CD4-positive, alpha-beta memory T cell (primary cell): ENCODE measurements around the gene B9D1. TPM values are rescaled to one million over a fixed set of nuclear protein-coding genes. Genes with fewer than 3 reads are reported as not detected.

Experiments
- CTCF ChIA-PET: fragments of 350-600 bp; sonication (Branson Sonifier 250); formaldehyde crosslinking; loops from one replicate; lab custom pipeline; 2021; ENCODE audit warnings: inconsistent platforms; ENCODE audit not compliant: partially characterized antibody; lab: Charles Lee
- POLR2A ChIA-PET: fragments of 350-600 bp; sonication (Branson Sonifier 250); formaldehyde crosslinking; loops from one replicate; lab custom pipeline; 2021; ENCODE audit not compliant: partially characterized antibody; lab: Charles Lee
- DNase-seq, 5 donors: peaks; one replicate each; pipeline versions ENCODE4 v3.0.0 to v3.0.0-alpha.2; 2020 to 2022; ENCODE audit warnings: mixed read lengths in 1 of 5
- H3K27ac ChIP-seq: one replicate; pipeline ENCODE4 v1.7.0; 2013; ENCODE audit warnings: low read depth, low read length
- H3K27me3 ChIP-seq: 2 replicates; pipeline ENCODE4 v1.7.0; 2013; ENCODE audit warnings: mild to moderate bottlenecking, low read length, moderate library complexity; ENCODE audit not compliant: insufficient read depth
- H3K36me3 ChIP-seq: 2 replicates; pipeline ENCODE4 v1.7.0; 2013; ENCODE audit warnings: mild to moderate bottlenecking, low read length, moderate library complexity; ENCODE audit not compliant: insufficient read depth
- H3K4me1 ChIP-seq: 2 replicates; pipeline ENCODE4 v1.7.0; 2013; ENCODE audit warnings: mild to moderate bottlenecking, low read length, moderate library complexity; ENCODE audit not compliant: insufficient read depth
- H3K4me3 ChIP-seq, 2 donors: one replicate each; pipeline ENCODE4 v1.7.0; 2013; ENCODE audit warnings: low read length in 2 of 2, mild to moderate bottlenecking in 1 of 2
- H3K9me3 ChIP-seq, 2 donors: one replicate each; pipeline ENCODE4 v1.7.0; 2013; ENCODE audit warnings: low read length in 2 of 2, control low read depth in 1 of 2; ENCODE audit not compliant: control insufficient read depth in 1 of 2
- H3K27ac Mint-ChIP-seq, 7 donors: one replicate each; pipeline ENCODE4 v1.8.0; 2020 to 2021; ENCODE audit warnings: mixed read lengths in 7 of 7, mild to moderate bottlenecking in 6 of 7, inconsistent platforms in 3 of 7, moderate library complexity in 3 of 7
- H3K27me3 Mint-ChIP-seq, 2 donors: one replicate each; pipeline ENCODE4 v1.8.0; 2020 to 2021; ENCODE audit warnings: mixed read lengths in 2 of 2
- H3K36me3 Mint-ChIP-seq, 2 donors: one replicate each; pipeline ENCODE4 v1.8.0; 2020 to 2021; ENCODE audit warnings: mixed read lengths in 2 of 2, inconsistent platforms in 1 of 2, mild to moderate bottlenecking in 1 of 2
- H3K4me1 Mint-ChIP-seq, 4 donors: one replicate each; pipeline ENCODE4 v1.8.0; 2020 to 2021; ENCODE audit warnings: mixed read lengths in 4 of 4, mild to moderate bottlenecking in 1 of 4
- H3K4me3 Mint-ChIP-seq, 8 donors: one replicate each; pipeline ENCODE4 v1.8.0; 2020 to 2021; ENCODE audit warnings: mixed read lengths in 8 of 8, mild to moderate bottlenecking in 7 of 8, moderate library complexity in 6 of 8, inconsistent platforms in 3 of 8
- H3K9me3 Mint-ChIP-seq, 8 donors: one replicate each; pipeline ENCODE4 v1.8.0; 2020 to 2021; ENCODE audit warnings: mixed read lengths in 8 of 8, mild to moderate bottlenecking in 5 of 8, inconsistent platforms in 3 of 8, moderate library complexity in 1 of 8
- intact Hi-C: fragments of 100-400 bp; cut with micrococcal nuclease; formaldehyde crosslinking; loops from one replicate; pipeline ENCODE4 v1.15.1; 2023
- polyA plus RNA-seq, 2 donors: library from polyadenylated mRNA; unstranded; fragments of 300-500 nt; fragmentation: Illumina TruSeq; gene quantifications; one replicate each; pipeline ENCODE4 v1.2.3, GENCODE V29; 2021
- total RNA-seq, 2 experiments: library from RNA; stranded (reverse); gene quantifications; one replicate each; pipeline ENCODE4 v1.2.3, GENCODE V29; 2021

B9D1 gene
- total and polyA plus RNA-seq, 4 experiments from 2014 or later, result 0.29 to 2.8 (median 2.5) TPM; not detected in 1

DNA sequence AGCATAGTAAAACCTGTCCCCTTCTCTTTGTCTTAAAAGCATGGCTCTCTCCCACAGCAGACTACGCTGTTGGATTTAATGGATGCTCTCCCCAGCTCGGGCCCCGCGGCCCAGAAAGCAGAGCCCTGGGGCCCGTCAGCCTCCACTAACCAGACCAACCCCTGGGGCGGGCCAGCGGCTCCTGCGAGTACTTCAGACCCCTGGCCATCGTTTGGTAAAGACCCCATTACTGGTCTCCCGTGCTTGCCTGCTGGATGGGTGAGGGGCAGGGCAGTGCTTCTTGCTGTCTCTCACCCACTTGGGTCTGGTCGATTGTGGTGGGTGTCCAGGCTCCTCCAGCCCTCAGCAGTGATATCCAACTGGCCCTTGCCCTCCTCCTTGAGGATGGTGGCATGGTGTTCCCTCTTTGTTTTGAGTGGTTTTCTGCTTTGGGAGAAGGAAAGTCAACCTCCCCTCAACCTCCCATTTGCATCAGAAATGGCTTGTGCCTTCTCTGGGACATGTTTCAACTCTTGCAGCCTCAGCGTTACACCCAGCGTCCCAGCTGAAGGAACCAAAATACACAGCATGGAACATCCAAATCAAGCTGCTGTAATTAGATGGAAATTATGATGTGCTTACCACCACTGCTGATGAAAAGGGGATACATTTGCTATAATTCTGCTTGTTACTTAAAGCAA is 49.3 kb downstream of the B9D1 start:
- Mint-ChIP-seq H3K9me3 (peaks cover 0 to 3% (median 0%) of the 10 kb centered on the region in 8 donors), H3K27ac (peak overlapping the region in 1 of 7 donors; percentile 26), H3K4me3 (no peak overlapping the region), H3K36me3 (peaks cover 0 to 13% of the 10 kb centered on the region in 2 donors), H3K4me1 (no peaks in the 10 kb centered on the region), H3K27me3 (peaks cover 5 to 6% of the 10 kb centered on the region in 2 donors)
- H3K27ac ChIP-seq, result no peak overlapping the region
- H3K9me3 ChIP-seq, result no peaks in the 10 kb centered on the region
- ChIA-PET POLR2A (no interaction called here), CTCF (no interaction called here)
- no peaks in the 10 kb centered on the region for H3K36me3 ChIP-seq
- intact Hi-C loops, result no loop called here
- no peaks in the 10 kb centered on the region for H3K4me1 ChIP-seq
- no peak overlapping the region for H3K4me3 ChIP-seq
- DNase-seq, result no peak
- no peaks in the 10 kb centered on the region for H3K27me3 ChIP-seq

DNA sequence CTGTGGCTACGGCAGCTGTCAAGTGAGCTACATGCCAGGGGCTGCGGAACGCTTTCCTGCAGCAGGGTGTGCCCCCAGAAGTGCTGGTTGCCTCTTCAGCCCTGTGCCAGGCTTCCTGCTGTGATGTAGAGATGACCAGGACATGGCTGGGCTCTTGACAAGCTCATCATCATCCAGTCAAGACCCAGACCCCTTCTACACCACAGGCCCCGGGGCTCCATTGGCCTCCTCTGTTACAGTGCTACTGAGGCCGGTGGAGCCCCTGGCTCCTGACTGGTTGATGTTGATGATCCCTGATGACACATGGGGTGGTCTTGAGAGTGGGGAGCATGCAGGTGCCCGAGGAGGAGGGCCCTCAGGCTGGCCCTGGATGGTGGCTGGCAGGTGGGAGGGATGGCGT is 50.1 kb downstream of the B9D1 start:
- H3K4me3 Mint-ChIP-seq, result no peak overlapping the region
- H3K27ac Mint-ChIP-seq, result no peak overlapping the region
- no peak for DNase-seq
- Histone ChIP-seq H3K27me3 (no peaks in the 10 kb centered on the region), H3K36me3 (no peaks in the 10 kb centered on the region), H3K4me1 (no peaks in the 10 kb centered on the region), H3K9me3 (no peaks in the 10 kb centered on the region), H3K4me3 (no peak overlapping the region), H3K27ac (no peak overlapping the region)
- peaks cover 0 to 13% of the 10 kb centered on the region in 2 donors for H3K36me3 Mint-ChIP-seq
- ChIA-PET POLR2A (no interaction called here), CTCF (no interaction called here)
- intact Hi-C loops, result no loop called here
- H3K4me1 Mint-ChIP-seq, result peaks cover 0 to 5% (median 4%) of the 10 kb centered on the region in 4 donors
- H3K9me3 Mint-ChIP-seq, result peaks cover 0 to 3% (median 0%) of the 10 kb centered on the region in 8 donors
- peaks cover 5 to 7% of the 10 kb centered on the region in 2 donors for H3K27me3 Mint-ChIP-seq

DNA sequence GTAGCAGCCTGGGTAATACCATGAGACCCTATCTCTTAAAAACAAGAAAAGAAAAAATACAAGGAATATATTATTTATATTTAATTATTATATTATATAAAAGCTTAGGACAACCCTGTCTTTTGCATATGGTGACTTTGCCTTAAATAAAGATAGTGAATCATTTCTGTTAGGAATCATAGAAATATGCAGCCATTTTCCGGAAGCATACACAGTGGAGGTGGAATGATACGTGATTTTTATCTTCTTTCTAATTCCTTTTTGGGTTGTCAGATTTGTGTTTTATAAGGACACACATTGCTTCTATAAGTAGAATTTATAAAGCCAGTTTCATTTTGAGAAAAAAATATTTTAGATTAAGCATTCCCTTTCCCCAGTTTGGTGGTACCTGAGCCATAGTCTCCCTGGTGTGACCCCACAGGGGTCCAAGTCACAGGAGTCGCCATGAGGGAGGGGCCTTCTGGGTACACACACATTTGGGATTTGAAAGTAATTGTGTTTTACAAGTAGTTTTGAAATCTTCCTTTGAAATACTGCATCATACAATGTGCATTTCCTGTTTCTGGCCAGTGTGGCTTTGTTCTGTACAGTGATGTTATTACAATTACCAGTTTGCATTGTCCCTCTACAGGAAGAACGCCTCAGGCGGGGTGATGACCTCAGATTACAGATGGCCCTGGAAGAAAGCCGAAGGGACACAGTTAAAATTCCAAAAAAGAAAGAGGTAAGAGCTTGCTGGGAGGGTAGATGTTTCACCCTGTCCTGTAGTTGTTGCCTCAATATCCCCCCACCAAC is 50.9 kb downstream of the B9D1 start:
- Histone ChIP-seq H3K4me3 (no peak overlapping the region), H3K9me3 (no peaks in the 10 kb centered on the region), H3K4me1 (peaks cover 5% of the 10 kb centered on the region), H3K27ac (no peak overlapping the region), H3K36me3 (no peaks in the 10 kb centered on the region), H3K27me3 (no peaks in the 10 kb centered on the region)
- Mint-ChIP-seq H3K4me3 (no peak overlapping the region), H3K4me1 (peaks cover 3 to 9% (median 8%) of the 10 kb centered on the region in 4 donors), H3K36me3 (peaks cover 0 to 13% of the 10 kb centered on the region in 2 donors), H3K27me3 (peaks cover 7 to 8% of the 10 kb centered on the region in 2 donors), H3K9me3 (peaks cover 0 to 3% (median 0%) of the 10 kb centered on the region in 8 donors), H3K27ac (no peak overlapping the region)
- intact Hi-C loops, result no loop called here
- POLR2A ChIA-PET, result no interaction called here
- no peak for DNase-seq
- CTCF ChIA-PET, result no interaction called here

DNA sequence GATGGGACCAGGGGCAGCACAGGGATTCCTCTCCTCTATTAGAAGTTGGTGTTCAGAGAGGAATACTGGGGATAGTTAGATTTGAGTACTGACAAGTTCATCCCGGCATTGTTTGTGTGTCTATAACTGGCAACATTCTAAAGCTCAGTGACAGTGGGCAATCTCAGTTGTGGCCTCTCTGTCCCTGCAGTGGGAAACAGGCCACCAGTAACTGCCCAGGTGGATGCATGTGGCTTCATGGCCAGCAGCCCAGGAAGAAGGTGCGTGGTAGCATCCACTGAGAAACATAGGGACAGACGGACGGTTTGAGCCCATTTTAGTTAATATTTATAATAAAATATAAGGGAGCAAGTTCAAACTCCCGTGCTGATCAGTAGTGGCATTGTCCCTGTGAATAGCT is 51.5 kb downstream of the B9D1 start:
- POLR2A ChIA-PET, result no interaction called here
- Mint-ChIP-seq H3K27me3 (peaks cover 7 to 12% of the 10 kb centered on the region in 2 donors), H3K4me1 (peaks cover 9 to 15% (median 14%) of the 10 kb centered on the region in 4 donors), H3K9me3 (peaks cover 0 to 3% (median 0%) of the 10 kb centered on the region in 8 donors), H3K4me3 (no peak overlapping the region), H3K36me3 (peaks cover 0 to 13% of the 10 kb centered on the region in 2 donors), H3K27ac (no peak overlapping the region)
- no peak for DNase-seq
- Histone ChIP-seq H3K4me1 (peaks cover 11% of the 10 kb centered on the region), H3K4me3 (no peak overlapping the region), H3K9me3 (no peaks in the 10 kb centered on the region), H3K27ac (no peak overlapping the region), H3K36me3 (no peaks in the 10 kb centered on the region), H3K27me3 (no peaks in the 10 kb centered on the region)
- intact Hi-C loops, result no loop called here
- CTCF ChIA-PET, result no interaction called here

DNA sequence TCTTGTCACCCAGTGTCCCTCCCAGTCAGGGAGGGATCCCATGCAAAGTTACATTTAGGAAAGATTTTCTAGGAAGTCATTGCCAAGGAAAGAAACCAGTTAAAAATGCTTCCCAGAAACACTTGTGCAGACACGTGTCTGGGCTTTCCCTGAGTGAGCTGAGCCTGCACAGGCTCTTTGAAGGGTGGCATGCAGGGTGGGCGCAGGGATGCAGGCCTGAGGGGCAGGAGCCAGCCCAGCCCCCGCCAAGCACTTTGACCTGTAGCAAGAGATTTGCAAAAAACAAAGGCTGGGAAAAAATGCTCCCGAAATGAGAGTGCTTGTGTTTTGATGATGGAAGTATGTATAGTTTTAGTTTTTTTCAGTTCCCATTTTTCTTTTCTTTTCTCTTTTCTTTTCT is 52.4 kb downstream of the B9D1 start:
- Histone ChIP-seq H3K9me3 (no peaks in the 10 kb centered on the region), H3K4me3 (no peak overlapping the region), H3K27ac (no peak overlapping the region), H3K27me3 (no peaks in the 10 kb centered on the region), H3K36me3 (no peaks in the 10 kb centered on the region), H3K4me1 (peaks cover 20% of the 10 kb centered on the region)
- ChIA-PET CTCF (no interaction called here), POLR2A (no interaction called here)
- intact Hi-C loops, result no loop called here
- Mint-ChIP-seq H3K27me3 (peaks cover 7 to 12% of the 10 kb centered on the region in 2 donors), H3K36me3 (peaks cover 0 to 13% of the 10 kb centered on the region in 2 donors), H3K4me1 (peaks cover 18 to 24% (median 23%) of the 10 kb centered on the region in 4 donors), H3K9me3 (peaks cover 0 to 3% (median 0%) of the 10 kb centered on the region in 8 donors), H3K4me3 (no peak overlapping the region), H3K27ac (no peak overlapping the region)
- DNase-seq, result no peak

DNA sequence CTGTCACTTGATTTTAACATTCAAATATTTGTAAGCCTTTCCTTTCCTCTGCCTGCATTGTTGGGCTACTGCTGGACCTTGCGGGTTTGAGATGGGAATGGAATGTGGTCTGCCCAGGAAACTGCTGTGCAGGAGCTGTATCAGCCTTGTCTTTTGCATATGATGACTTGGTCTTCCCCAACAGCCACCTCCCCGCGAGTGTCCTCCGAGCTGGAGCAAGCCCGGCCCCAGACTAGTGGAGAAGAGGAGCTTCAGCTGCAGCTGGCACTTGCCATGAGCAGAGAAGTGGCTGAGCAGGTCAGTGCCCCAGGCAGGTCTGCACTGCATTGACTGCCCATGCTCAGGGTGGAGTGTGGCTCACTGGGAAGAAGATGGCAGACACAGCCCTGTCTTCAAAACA is 52.8 kb downstream of the B9D1 start:
- Mint-ChIP-seq H3K4me1 (peaks cover 18 to 26% (median 24%) of the 10 kb centered on the region in 4 donors), H3K36me3 (peaks cover 0 to 13% of the 10 kb centered on the region in 2 donors), H3K9me3 (peaks cover 0 to 3% (median 0%) of the 10 kb centered on the region in 8 donors), H3K4me3 (no peak overlapping the region), H3K27ac (no peak overlapping the region), H3K27me3 (peaks cover 7 to 12% of the 10 kb centered on the region in 2 donors)
- no peak overlapping the region for H3K27ac ChIP-seq
- H3K4me1 ChIP-seq, result peaks cover 21% of the 10 kb centered on the region
- no peaks in the 10 kb centered on the region for H3K36me3 ChIP-seq
- POLR2A ChIA-PET, result no interaction called here
- no peaks in the 10 kb centered on the region for H3K27me3 ChIP-seq
- CTCF ChIA-PET, result no interaction called here
- no peaks in the 10 kb centered on the region for H3K9me3 ChIP-seq
- intact Hi-C loops, result no loop called here
- no peak for DNase-seq
- no peak overlapping the region for H3K4me3 ChIP-seq

DNA sequence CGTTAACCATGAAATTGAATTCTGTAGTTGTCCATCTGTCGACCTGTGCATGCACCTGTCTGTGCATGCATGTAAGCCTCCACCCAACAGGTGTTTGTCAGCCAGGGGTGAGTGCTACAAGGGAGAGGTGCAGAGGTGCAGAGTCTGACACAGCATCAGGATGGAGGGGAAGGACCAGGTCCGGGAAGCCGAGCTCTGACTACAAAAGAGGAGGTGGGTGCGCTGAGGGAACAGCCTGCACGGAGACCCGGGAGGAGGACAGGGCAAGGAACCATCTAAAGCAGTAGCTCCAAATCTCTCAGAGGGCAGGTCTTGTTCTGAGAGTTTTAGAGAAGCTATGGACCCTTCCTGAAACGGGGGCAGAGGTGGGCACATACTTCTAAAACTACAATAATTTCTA is 54.1 kb downstream of the B9D1 start:
- peak overlapping the region in 1 of 7 donors; percentile 3 for H3K27ac Mint-ChIP-seq
- H3K36me3 Mint-ChIP-seq, result peaks cover 0 to 9% of the 10 kb centered on the region in 2 donors
- CTCF ChIA-PET, result interaction anchor here (1.2 kb wide), 1 partner anchor 139 kb away, joined by 4 read pairs; no protein-coding TSS in a partner anchor
- Histone ChIP-seq H3K36me3 (no peaks in the 10 kb centered on the region), H3K27ac (no peak overlapping the region), H3K27me3 (no peaks in the 10 kb centered on the region), H3K9me3 (no peaks in the 10 kb centered on the region), H3K4me1 (peaks cover 21% of the 10 kb centered on the region), H3K4me3 (no peak overlapping the region)
- POLR2A ChIA-PET, result no interaction called here
- intact Hi-C loops, result no loop called here
- peaks cover 18 to 26% (median 24%) of the 10 kb centered on the region in 4 donors for H3K4me1 Mint-ChIP-seq
- no peak for DNase-seq
- H3K4me3 Mint-ChIP-seq, result no peak overlapping the region
- H3K9me3 Mint-ChIP-seq, result peaks cover 0 to 3% (median 0%) of the 10 kb centered on the region in 8 donors
- peaks cover 6 to 11% of the 10 kb centered on the region in 2 donors for H3K27me3 Mint-ChIP-seq
